TTC549 (cell line): Measurements from ENCODE around the gene HOXC4.
A peak's percentile ranks its signal among the peaks of the same experiment; 100 is the strongest.

Source experiments
- FAIRE-seq: peaks from 2 replicates; lab custom pipeline; 2012; peaks lifted over from hg19 to GRCh38; lab: Jason Lieb, UNC

The HOXC4 gene

DNA sequence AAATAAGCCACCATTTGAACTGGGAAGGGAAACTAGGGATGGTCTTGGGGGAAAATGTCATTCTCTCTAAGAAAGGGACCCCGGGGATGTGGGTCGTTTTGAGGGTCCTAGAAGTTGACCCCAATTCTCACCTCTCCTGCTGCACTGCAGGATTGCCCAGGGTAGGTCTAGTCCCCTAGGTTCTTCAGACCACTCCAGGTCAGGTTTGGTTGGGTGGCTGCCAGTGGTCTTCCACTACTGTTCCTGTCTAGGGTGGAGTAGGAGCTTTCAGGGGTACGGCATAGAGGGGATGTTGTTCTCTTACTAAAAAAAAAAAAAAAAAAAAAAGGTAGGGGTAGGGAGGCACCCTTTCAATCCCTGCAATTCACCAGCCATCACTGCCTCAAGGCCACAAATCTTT, 37.6 kb upstream of the HOXC4 start:
- FAIRE-seq = no peak

DNA sequence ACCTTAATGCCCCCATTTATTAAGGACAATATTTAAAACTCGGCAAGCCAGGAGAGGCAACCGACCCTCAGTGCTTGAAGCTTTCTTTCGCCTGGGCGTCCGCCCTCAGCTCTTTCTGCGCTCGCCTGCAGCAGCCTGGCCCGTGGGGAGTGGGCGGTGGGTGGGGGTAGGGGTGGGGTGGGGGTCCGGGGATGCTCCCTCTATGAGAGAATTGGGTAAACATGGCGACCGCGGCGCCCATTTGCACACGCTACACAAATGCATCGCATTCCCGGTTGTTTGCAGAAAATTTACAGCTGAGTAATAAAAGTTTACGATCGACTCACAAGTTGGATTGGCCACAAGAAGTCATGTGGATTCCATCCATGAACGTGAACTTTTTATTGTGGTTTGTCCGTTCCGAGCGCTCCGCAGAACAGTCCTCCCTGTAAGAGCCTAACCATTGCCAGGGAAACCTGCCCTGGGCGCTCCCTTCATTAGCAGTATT, 37.1 kb upstream of the HOXC4 start:
- peak; percentile 89 for FAIRE-seq

DNA sequence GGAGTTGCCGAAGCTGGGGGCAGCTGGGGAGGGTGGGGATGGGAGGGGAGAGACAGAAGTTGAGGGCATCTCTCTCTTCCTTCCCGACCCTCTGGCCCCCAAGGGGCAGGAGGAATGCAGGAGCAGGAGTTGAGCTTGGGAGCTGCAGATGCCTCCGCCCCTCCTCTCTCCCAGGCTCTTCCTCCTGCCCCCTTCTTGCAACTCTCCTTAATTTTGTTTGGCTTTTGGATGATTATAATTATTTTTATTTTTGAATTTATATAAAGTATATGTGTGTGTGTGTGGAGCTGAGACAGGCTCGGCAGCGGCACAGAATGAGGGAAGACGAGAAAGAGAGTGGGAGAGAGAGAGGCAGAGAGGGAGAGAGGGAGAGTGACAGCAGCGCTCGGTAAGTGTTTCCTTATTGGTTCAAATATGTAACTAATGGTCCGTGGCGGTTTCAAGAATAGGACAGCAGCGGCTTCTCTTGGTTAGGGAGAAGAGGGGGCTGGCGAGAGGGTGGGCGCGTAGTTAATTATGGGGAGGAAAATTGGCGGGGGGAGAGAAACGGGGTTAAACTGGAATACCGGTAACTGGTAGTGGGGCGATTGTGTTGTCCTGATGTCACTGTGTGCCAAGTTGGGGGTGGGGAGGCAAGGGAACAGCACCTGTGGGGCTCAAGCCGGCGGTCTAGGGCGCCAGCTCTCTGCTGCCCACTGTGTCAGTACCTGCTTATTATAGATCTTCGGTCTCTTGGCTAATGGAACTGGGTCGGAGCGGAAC, 36.4 kb upstream of the HOXC4 start:
- no peak for FAIRE-seq

DNA sequence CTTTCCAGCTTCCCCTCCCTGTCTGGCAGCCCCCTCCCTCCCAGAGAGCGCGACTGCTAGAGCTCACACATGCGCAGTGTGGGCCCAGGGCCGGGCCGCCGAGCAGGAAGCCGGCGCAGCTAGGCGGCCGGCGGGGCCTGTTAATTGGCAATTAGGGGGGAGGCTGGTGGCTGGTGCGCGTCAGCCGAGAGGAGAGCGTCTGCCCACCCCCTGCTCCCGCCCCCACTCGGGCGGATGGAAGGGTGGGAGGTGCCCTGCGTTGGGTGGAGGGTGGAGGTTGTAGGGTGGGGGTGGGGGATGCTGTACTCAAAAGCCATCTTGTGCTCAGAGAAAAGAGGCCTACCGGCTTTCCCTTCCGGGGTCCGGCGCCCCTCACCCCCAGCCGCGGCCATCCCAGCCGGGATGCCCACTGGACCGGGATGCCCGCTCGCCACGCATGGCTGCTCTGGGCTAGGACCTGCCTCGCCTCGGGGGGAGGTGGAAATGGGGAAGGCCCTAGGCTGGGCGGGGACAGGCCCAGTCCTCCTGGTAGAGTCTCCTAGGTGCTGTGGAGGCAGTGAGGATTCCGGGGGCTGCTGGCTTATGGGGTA, 35.7 kb upstream of the HOXC4 start:
- no peak for FAIRE-seq

DNA sequence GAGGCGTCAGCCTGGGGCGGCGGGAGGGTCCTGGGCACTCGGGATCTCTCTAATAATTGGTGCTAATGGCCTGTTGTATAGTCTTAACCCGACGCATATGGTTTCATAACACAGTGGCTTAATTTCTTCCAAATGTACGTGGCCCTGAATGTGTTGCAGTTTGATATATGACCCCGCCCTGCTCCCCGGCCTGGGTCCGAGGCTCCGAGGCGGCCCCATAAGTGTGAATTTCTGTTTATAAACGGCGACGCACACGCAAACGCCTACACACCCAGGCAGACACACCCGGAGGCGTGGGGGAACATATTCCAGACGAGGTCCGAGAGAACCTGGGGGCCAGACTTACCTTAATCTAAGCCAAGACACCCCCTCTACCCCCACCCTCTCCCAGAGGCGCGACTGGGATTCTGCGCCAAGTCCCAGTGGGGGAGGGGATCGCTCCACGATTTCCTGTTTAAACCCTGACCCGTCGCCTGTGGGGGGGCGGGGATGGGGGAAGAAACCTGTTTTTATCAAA, 35.1 kb upstream of the HOXC4 start:
- no peak for FAIRE-seq

DNA sequence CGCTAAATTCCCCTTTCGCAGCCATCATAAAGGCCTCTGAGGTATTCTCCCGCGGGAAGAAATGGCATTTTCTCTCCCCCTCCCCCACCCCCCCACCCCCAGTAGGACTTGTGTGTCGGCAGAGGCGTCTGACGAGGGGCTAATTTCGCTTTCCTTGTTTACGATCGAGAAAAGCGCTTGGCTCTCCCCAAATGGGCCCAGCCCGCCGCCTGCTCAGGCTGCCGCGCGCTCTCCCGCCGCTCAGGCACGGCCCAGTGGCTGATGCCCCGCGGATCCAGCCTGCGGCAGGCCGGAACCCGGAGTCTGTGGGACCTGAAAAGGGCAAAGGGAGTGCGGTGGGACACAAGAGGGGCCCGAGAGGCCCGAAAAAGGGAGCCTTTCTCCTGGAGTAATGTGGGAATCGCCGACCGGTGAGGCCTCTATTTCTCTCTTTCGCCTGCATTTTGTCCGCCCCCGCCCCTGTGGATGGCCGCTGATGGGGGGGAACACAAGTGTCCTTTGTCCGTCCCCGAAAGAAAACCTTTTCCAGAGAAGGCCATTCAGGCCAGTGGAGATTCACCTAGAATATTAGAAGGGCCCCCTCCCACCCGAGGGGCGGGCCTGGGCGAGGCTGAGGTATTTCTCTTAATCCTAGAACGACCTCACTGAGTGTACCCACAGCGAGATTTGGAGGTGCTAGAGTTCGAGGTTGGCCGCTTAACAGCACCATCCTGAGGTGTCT, 34.4 kb upstream of the HOXC4 start:
- FAIRE-seq = no peak

DNA sequence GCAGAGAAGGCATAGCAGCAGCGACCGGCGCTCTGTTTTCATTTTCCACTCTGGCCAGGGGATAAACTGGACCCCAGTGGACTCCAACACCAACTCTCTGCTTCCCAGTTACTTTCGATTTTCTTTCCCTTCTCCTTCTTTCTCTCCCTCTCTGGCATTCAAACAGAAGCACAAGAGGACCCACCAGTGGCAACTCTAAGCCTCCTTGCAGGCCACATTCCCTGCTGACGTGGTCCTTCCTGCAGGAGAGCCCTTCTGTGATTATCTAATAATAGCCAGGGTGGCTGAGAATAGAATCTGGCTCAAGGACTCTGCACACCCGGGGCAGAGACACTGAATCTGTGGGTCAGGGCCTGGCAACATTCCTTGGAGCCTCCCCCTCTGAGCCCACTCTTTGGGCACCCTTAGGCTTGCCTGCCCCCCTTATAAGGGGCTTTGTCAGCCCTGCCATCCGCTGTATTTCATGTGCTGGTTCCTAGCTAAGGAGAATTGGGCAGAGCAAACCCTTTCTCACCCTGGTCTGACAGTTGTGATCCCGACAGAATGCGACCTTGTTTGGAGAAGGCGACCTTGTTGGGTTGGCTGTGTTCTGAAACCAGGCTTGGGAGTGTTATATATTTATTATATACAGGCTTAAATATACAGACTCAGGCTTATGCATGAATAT, 33.6 kb upstream of the HOXC4 start:
- no peak for FAIRE-seq

DNA sequence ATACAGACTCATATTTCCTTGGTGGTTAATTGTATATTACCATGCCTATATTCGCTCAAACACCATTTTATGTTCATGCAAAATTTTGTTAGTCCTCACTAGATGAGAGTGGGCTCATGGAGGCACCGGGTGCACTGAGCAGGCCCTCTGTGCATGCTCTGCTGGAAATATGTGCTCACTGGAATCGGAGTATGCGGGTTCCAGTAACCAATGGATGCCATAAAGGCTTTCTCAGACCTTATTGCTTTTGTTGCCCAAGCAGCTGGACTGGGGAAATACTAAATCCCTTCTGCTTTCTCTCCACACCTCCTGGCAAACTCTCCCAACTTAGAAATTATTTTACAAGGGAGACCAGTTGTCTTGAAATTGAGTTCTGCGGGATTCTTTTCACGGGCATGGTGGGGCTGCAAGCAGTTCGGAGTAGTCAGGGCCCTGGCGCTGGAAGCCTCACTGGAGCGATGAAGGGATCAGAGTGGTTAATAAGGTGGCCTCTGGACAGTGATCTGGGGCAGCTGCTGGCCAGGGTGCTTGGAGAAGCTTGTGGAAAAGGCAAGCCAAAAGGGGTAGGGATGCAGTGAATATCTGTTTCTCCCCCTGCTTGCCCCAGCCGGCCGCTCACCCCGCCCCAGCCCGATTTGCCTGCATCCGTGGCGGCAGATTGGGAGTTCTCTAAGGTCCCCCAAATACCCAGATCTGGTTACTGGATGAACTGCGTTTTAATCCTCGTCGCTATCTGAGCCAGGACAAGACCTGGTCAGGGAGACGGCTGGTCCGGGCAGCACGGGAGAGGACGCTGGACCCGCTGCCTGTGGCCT, 32.8 kb upstream of the HOXC4 start:
- no peak for FAIRE-seq

DNA sequence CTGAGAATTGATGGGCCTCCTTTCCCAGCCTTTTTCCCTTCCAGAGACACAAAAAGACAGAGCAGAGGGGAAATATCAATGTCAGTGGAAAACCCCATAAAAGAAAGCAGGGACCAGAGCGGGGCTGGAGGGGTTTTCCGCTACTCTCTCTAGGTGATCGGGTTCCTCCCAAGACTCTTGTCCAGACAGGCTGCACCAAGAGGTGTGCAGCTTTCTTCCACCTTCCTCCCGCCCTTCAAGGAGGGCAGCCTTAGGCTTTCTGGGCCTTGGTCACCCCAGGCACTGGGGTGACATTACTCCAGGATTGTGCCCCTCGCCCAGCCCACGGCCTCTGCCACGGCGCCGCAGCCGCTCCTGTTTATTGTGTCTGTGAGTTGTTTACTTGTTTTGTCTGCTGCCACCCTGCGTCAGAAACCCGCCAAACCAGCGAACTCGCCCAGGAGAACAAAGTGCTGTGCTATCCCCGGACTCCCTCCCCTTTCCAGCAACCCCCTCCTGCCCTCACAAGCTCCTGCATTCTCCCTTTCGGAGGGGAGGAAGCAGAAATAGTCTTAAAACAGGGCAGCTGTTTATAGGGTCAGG, 32.1 kb upstream of the HOXC4 start:
- FAIRE-seq = no peak

DNA sequence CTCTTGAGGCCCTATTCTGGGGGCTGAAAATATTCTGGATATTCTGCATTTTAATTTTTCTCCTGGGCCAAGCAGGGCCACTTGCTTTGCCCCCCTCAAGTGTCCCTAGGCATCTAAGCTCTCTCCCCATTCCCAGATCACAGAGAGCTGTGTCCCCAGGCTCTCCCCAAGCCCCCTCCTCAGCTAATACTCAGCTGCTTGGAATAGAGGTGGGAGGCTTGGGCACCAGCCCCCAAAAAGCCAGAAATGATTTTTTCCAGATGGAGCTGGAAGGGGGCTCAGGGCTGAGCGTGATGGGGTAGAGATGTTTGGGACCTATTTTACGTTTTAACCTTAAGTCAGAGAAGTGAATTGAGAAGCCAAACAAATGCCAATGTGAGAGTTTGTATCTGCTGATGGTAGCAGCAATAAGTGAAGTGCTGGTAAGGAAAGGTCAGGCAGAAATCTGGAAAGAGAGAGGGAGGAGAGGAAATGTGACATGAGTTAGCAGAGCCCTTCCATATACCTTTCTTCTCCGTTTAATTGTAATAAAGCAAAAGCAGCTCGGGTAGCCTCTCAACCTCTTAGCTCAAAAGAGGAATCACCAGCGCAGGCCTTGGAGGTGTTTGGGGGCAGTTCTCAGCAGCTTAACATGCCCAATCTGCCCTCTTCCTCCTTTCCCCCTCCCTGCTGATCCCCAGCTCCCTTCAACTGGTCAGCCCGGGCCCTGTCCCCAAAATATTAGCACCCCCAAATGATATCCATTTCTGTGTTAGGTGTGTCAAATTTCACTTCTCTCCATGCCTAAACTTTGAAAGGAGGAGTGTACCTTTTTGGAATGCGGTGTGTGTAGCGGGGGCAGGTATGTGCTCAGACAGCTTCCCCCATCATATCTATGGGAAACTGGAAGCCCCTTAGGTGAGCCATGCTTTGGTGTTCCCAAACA, 30.4 kb upstream of the HOXC4 start:
- no peak for FAIRE-seq

DNA sequence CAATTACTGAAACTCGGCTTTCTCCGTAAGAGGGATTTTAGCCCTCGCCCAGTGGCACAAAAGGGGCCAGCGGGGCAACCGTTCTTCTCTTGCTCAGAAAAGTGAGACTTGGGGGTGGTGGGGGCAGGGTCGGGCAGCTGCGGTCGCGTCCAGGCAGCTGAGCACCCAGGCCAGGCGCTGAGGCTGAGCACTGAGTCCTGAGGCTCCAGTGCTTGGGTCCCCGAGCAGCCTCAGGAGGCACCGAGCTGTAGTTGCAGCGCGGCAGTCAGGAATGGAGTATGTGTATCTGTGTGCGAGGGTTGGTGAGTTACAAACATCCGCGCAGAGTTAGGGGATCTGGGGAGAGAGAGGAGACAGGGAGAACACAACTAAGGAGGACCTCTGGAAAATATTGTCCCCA, 29.5 kb upstream of the HOXC4 start:
- no peak for FAIRE-seq

DNA sequence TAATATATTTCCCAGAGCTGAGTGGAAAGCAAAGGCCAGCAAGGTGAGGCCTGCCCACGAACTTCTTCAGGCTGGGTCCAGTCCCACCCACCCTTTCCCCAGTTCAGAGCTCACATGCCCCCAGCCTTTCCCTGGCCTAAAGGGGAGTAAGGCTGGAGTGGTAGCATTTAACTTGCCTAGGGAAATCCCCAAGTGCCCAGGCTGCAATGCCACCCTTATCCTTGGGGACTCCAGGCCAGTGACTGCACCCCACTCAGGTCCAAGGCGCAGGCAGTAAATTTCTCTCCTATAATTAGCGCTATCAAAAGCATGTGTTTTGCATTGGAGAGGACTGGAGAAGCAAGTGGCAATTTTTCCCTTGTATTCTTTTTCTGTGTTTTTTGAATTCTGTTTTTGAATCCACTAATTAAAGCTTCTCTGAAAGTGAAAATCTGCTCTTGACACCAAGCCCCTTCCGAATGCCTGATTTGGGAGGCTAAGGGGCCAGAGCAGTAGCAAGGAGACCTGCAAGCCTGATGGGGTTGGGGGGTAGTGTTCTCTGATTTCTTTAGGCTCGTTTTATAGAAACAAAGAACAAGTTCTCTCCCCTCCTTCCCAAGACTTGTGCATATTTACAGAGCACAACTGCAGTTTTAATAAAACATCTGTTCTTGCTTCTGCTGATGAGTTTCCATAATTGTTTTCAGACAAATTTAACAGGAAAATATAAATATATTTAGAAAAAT, 28.9 kb upstream of the HOXC4 start:
- no peak for FAIRE-seq

DNA sequence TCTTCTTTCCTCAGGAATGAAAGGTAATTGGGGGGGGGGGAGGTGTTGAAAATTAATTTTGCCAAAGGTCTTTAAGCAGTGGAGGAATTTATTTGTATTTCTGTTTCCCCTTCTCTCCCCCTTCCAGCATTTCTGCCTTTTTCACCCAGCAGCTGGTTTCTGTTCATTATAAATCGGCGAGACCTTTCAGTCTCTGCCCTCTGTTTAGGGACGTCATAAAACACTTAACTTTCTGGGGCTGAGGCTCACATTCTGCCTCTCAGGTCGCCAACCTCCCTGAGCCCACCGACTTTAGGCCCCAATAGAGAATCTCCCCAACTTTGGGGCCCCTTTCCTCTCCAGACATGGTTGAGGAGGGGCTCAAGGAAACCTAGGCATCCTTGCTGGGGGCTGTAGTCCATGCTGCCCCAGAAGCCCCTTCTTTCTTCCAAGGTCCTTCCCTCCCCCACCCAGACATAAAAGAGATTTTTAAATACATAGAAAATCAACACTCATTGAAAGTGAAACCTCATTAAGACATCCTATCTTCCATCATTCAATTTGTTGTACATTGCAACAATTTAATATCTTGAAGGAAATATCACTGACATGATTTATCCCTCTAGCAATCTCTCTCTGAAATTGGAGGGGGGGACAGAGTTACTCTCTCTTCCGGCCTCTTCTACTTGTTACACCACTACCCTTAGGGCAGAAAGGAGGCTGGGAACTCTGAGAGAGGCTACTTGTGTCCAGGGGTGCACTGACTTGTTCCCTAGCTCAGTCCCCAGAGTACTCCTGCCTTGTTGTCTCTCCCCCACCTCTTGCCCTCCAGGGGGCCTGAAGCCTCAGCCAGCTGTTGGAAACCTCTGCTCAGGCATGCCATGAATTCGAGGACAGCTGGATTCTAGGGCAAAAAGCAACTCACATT, 27.9 kb upstream of the HOXC4 start:
- no peak for FAIRE-seq

DNA sequence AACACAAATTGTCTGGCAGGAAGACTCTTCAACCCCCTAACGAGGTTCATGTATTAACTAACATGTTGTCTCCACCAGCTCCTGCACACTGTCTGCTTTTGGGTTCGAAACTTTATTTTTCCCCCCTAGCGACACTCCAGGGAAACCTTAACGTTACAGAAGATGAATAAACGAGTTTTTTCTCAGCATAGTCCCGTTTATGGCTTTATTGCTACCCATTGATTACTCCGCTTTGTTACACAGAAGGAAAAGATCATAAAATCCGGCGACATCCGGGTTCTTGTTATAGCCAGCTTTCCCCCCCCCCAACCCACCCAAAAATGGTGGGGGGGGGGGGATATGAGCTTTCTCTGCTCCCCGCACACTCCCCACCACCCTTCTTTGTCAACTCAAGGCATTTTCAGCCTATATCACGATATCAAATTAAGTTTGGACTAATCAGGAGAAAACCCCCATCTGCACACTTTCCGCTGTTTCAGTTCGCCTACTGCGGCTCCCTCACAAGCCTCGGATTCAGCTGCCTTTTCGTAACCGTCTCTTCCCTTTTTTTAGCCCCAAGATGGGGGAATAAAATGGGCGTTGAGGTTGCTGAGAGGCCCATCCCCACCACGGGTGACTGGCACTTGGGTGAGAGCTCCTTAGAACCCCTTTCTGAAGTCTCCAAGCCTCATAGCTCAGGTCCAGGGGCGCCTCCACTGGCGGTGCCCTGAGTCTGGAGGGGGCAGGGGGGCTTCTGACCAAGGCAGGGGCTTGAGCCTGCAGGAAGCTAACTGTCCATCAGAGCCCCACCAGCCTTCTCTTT, 26.8 kb upstream of the HOXC4 start:
- no peak for FAIRE-seq

DNA sequence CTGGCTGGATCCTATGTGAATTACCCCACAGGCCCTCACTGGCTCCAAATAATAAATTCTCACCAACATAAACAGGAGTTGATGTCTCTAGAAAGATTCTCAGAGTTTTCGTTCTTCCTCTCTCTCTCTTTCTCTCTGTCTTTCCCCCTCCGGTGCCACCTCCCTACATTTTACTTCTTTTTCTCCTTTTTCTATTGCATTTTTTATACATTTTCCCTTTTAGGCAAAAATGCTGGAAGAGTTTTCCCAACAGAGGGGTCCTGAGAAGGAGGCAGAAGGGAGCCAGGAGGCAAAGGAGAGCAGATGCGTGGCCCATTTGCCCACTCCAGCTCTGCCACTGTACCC, 26.2 kb upstream of the HOXC4 start:
- no peak for FAIRE-seq

DNA sequence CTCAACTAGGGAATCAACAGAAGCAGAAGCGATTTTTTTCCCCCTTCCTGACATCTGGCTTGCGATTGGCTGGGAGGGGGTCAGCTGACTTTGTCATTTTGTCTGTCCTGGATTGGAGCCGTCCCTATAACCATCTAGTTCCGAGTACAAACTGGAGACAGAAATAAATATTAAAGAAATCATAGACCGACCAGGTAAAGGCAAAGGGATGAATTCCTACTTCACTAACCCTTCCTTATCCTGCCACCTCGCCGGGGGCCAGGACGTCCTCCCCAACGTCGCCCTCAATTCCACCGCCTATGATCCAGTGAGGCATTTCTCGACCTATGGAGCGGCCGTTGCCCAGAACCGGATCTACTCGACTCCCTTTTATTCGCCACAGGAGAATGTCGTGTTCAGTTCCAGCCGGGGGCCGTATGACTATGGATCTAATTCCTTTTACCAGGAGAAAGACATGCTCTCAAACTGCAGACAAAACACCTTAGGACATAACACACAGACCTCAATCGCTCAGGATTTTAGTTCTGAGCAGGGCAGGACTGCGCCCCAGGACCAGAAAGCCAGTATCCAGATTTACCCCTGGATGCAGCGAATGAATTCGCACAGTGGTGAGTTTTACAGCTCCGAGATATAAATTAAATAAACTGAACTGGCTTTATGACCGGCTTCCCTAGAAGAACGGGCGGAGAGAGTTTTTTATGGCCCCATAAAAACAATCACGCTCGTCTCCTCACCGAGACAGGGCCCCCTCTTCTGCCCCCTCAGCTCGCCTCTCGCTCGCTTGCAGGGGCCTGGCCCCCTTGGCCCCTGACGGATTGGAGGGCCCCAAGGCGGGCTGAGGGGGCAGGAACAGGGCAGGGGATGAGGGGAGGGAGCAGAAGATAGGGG, 25.1 kb upstream of the HOXC4 start, which contains the start of gene HOXC6:
HOXC6 (plus strand) TSS at position 127 of the 888 bp plus-strand sequence; CDS start at position 209, 82 bp downstream.
- peak; percentile 48 for FAIRE-seq
